ENCODE data around the gene SDR42E2. TPM values are rescaled to one million over a fixed set of nuclear protein-coding genes. Genes with fewer than 3 reads are reported as not detected.

Gene SDR42E2
- total and polyA plus RNA-seq, 2 donors (not counting 3 experiments of a cell fraction or from before 2014, with no cell fraction given) = 0.03 to 0.13 TPM

- ChIA-PET CTCF (no interaction called here), POLR2A (no interaction called here)
- Histone ChIP-seq H3K9me3 (replicated peaks; ENCODE audit: control insufficient read depth, insufficient read depth, low read length) (no peaks in the 10 kb centered on the region), H3K4me2 (ENCODE audit: insufficient read depth, low read length) (no peak overlapping the region), H3K27ac (ENCODE audit: insufficient read depth, low read depth, low read length) (no peak overlapping the region), H3K9ac (replicated peaks; ENCODE audit: extremely low read depth, insufficient read depth, low read length) (no peak overlapping the region), H3K4me1 (ENCODE audit: control insufficient read depth, extremely low read depth, insufficient read depth, low read length) (no peaks in the 10 kb centered on the region), H3K36me3 (ENCODE audit: control insufficient read depth in 2 of 2, extremely low read depth in 1 of 2, insufficient read depth in 2 of 2, low read length in 2 of 2) (no peaks in the 10 kb centered on the region), H4K20me1 (replicated peaks; ENCODE audit: control insufficient read depth, extremely low read depth, insufficient read depth, low read length) (no peaks in the 10 kb centered on the region), H2AFZ (ENCODE audit: low read depth, low read length) (no peak overlapping the region), H3K9me1 (replicated peaks; ENCODE audit: control insufficient read depth, extremely low read depth, insufficient read depth, low read length) (no peaks in the 10 kb centered on the region), H3K79me2 (ENCODE audit: control insufficient read depth, insufficient read depth, low read length) (no peaks in the 10 kb centered on the region), H3K4me3 (replicated peaks in 1 of 3; ENCODE audit: insufficient read depth in 1 of 3, low read depth in 1 of 3, low read length in 3 of 3) (no peak overlapping the region), H3K27me3 (ENCODE audit: control insufficient read depth in 2 of 2, insufficient read depth in 2 of 2, low read length in 2 of 2) (peaks cover 0 to 4% of the 10 kb centered on the region in 2 experiments)
- dilution Hi-C loops (cut with MboI; ENCODE audit: extremely low pct_ligation_motif_present, low sequenced_read_pairs) = no loop called here
- DNase-seq (ENCODE audit: low read depth, low spot score) (no peak), FAIRE-seq (no peak)
- no peak for TF ChIP-seq CTCF (IDR thresholded peaks at IDR 0.05; ENCODE audit: extremely low read depth in 1 of 2, insufficient read depth in 1 of 2, low read depth in 1 of 2, low read length in 2 of 2)
- no peak for TF ChIP-seq GATA2 (IDR thresholded peaks at IDR 0.05; ENCODE audit: insufficient read depth, insufficient read length, low read depth, low read length)
- no peak for TF ChIP-seq FOS (IDR thresholded peaks at IDR 0.05; ENCODE audit: borderline replicate concordance, insufficient read depth, low read length)
- no peak for TF ChIP-seq MYC (IDR thresholded peaks at IDR 0.05; ENCODE audit: low read depth, low read length)
- no peak for TF ChIP-seq MAX (IDR thresholded peaks at IDR 0.05; ENCODE audit: insufficient read depth, insufficient read length)
- no peak for TF ChIP-seq JUN (IDR thresholded peaks at IDR 0.05; ENCODE audit: borderline replicate concordance, insufficient read depth, insufficient read length, low read depth)
- no peak for TF ChIP-seq POLR2A (IDR thresholded peaks at IDR 0.05; ENCODE audit: low read depth, low read length)
- no peak for TF ChIP-seq EZH2 (IDR thresholded peaks at IDR 0.05; ENCODE audit: borderline replicate concordance, low read depth, low read length, severe bottlenecking)
- no peak for TF ChIP-seq POLR2AphosphoS5 (IDR thresholded peaks at IDR 0.05; ENCODE audit: insufficient read depth, low read depth, low read length)
- intact Hi-C loops (cut with micrococcal nuclease) = no loop called here
- BruUV-seq (replicated peaks) = no TSS peak
These were observed 23.3 kb upstream of the SDR42E2 start for GRCh38 chr16:22139008-22139407.
